OCI-LY3 (cell line): ENCODE data around the gene ZNF778.
"Not testable (repeated sequence)": the region's sequence is repeated elsewhere in the genome, so short reads cannot be mapped to it uniquely, and the experiment has no call there.

ENCODE experiments used
- H2AFZ ChIP-seq: fragments of 200-600, 300-600 bp; shearing (Covaris generic); 2 replicates; pipeline ENCODE4 v1.6.0; 2014; ENCODE audit warnings: antibody characterized with exemption, low read depth, low read length
- H3K27ac ChIP-seq: fragments of 200-600, 300-600 bp; sonication (generic); 2 replicates; pipeline ENCODE4 v1.5.1; 2014; ENCODE audit warnings: mild to moderate bottlenecking, low read length, moderate library complexity, mixed read lengths
- H3K27me3 ChIP-seq: fragments of 200-600, 300-600 bp; sonication (generic); 2 replicates; pipeline ENCODE4 v1.6.1; 2014; ENCODE audit warnings: low read depth, low read length, mixed read lengths
- H3K36me3 ChIP-seq: fragments of 200-600, 300-600 bp; sonication (generic); replicated peaks from 2 replicates; pipeline ENCODE3; 2014; ENCODE audit warnings: low read depth, low read length, mixed read lengths
- H3K4me1 ChIP-seq: fragments of 300-600, 200-600 bp; sonication (generic); 2 replicates; pipeline ENCODE4 v1.6.1; 2014; ENCODE audit warnings: low read length, mixed read lengths
- H3K4me2 ChIP-seq: fragments of 200-600, 300-600 bp; sonication (generic); 2 replicates; pipeline ENCODE4 v1.6.1; 2014; ENCODE audit warnings: low read length, mixed read lengths
- H3K4me3 ChIP-seq: fragments of 300-600, 200-600 bp; sonication (generic); 2 replicates; pipeline ENCODE4 v1.5.1; 2014; ENCODE audit warnings: antibody characterized with exemption, mild to moderate bottlenecking, low read length, moderate library complexity
- H3K79me2 ChIP-seq: fragments of 300-600, 200-600 bp; shearing (Covaris generic); 2 replicates; pipeline ENCODE4 v1.6.1; 2014; ENCODE audit warnings: mild to moderate bottlenecking, low read length, mixed read lengths
- H3K9ac ChIP-seq: fragments of 300-600, 200-600 bp; shearing (Covaris generic); 2 replicates; pipeline ENCODE4 v1.6.0; 2014; ENCODE audit warnings: mild to moderate bottlenecking, low read length, moderate library complexity
- H3K9me3 ChIP-seq: fragments of 200-600, 300-600 bp; shearing (Covaris generic); 2 replicates; pipeline ENCODE4 v1.6.1; 2014; ENCODE audit warnings: low read length, mixed read lengths; ENCODE audit not compliant: insufficient read depth
- H4K20me1 ChIP-seq: fragments of 200-600, 300-600 bp; sonication (generic); 2 replicates; pipeline ENCODE4 v1.6.1; 2016; ENCODE audit warnings: low read length, mixed read lengths; ENCODE audit not compliant: insufficient read depth
- EZH2phosphoT487 ChIP-seq: fragments of 200-600 bp; shearing (Covaris generic); IDR thresholded peaks from 2 replicates; pipeline ENCODE4 v1.6.1; 2018; ENCODE audit warnings: antibody characterized with exemption, mixed run types, low read depth
- TF ChIP-seq, protein P1 (sequence below): fragments of 200-600, 300-600 bp; sonication (generic); IDR thresholded peaks from 2 replicates; pipeline ENCODE4 v1.5.1; 2014; ENCODE audit warnings: antibody characterized with exemption, low read length, low read depth

Gene ZNF778

DNA sequence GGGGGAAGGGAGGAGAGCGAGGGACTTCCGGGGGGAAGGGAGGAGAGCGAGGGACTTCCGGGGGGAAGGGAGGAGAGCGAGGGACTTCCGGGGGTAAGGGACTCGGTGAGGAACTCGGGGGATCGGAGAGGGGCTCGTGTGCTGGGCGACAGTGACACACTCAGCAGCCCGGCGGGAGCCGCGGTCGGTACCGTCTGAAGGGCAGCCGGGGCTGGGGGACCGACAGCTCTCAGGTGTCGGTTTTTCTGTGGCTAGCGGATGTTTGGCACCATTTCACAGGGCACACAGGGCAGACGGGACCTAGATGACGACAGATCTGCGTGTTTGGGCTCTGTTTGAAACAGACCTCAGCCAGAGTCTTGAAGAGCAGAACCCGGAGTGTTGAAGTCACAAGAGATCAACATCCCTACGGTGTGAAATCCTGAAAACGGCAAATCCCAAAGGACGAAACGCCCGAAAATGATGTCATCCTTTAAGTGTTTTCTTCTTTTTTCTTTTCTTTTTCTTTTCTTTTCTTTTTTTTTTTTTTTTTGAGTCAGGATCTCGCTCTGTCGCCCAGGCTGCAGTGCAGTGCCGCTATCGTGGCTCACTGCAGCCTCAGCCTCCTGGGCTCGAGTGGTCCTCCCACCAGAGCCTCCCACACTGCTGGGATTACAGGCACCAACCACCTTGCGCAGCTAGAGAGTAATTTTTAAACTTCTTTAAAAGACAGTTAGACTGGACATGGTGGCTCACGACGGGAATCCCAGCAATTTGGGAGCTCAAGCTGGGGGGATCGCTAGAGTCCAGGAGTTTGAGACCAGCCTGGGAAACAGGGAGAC lies 23.9 kb downstream of the ZNF778 start:
- Histone ChIP-seq H4K20me1 (no peaks in the 10 kb centered on the region), H2AFZ (peak overlapping the region; percentile 94; the same call in 1 of the 2 replicates), H3K9me3 (no peaks in the 10 kb centered on the region), H3K27ac (peak overlapping the region; percentile 88), H3K36me3 (no peaks in the 10 kb centered on the region), H3K9ac (peak overlapping the region; percentile 87), H3K27me3 (no peaks in the 10 kb centered on the region), H3K4me2 (peak overlapping the region; percentile 75), H3K4me1 (no peaks in the 10 kb centered on the region), H3K4me3 (peak overlapping the region; percentile 98), H3K79me2 (peaks cover 7% of the 10 kb centered on the region)
- TF ChIP-seq, protein P1, sequence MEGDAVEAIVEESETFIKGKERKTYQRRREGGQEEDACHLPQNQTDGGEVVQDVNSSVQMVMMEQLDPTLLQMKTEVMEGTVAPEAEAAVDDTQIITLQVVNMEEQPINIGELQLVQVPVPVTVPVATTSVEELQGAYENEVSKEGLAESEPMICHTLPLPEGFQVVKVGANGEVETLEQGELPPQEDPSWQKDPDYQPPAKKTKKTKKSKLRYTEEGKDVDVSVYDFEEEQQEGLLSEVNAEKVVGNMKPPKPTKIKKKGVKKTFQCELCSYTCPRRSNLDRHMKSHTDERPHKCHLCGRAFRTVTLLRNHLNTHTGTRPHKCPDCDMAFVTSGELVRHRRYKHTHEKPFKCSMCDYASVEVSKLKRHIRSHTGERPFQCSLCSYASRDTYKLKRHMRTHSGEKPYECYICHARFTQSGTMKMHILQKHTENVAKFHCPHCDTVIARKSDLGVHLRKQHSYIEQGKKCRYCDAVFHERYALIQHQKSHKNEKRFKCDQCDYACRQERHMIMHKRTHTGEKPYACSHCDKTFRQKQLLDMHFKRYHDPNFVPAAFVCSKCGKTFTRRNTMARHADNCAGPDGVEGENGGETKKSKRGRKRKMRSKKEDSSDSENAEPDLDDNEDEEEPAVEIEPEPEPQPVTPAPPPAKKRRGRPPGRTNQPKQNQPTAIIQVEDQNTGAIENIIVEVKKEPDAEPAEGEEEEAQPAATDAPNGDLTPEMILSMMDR, result no peak

DNA sequence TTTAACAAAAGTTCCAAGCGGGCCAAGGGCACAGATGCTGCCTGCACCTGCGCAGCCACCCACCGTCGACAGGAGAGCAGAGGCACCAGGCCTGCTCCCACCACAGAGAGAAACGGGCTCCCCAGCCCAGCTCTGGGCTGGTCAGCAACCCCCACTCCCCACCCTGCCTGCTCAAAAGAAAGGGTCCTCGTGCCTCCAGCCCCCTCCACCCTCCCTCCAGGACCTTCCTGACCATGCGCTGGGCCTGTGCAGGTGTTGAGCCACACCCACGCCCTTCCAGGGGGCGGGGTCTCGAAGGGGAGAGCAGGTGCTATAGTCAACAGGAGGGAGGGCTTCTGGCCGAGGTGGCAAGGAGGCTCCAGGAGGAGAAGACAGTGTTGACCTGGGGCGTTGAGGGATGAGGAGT lies 25.3 kb downstream of the ZNF778 start:
- Histone ChIP-seq H3K27me3 (no peaks in the 10 kb centered on the region), H4K20me1 (no peaks in the 10 kb centered on the region), H3K79me2 (peaks cover 7% of the 10 kb centered on the region), H3K4me2 (no peak overlapping the region), H3K4me3 (no peak overlapping the region), H3K27ac (no peak overlapping the region), H3K9ac (no peak overlapping the region), H3K36me3 (no peaks in the 10 kb centered on the region), H2AFZ (no peak overlapping the region), H3K9me3 (no peaks in the 10 kb centered on the region), H3K4me1 (no peaks in the 10 kb centered on the region)
- TF ChIP-seq, protein P1, result no peak
- no peak for TF ChIP-seq EZH2phosphoT487

DNA sequence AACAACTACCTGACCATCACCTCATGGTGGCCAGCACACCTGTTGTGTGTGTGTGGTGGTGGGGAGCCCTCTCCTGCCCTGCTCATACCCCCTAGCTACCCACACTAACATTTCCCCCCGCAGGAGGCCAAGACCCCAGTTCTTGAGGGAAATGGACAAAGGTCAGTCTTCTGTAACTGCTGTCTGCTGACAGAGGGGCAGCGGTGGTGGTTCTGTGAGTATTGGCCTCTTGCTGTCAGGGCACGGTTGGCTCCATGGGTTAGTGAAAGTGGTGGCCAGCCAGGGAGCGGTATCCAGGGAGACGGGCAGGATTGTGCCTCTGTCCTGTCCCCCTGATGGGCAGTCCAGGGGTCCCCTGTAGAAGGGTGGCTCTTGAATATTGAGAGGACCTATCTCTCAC lies 26.2 kb downstream of the ZNF778 start:
- no peaks in the 10 kb centered on the region for H3K36me3 ChIP-seq
- no peaks in the 10 kb centered on the region for H4K20me1 ChIP-seq
- no peaks in the 10 kb centered on the region for H3K9me3 ChIP-seq
- H3K4me1 ChIP-seq, result no peaks in the 10 kb centered on the region
- peaks cover 7% of the 10 kb centered on the region for H3K79me2 ChIP-seq
- no peak overlapping the region for H3K4me3 ChIP-seq
- H2AFZ ChIP-seq, result no peak overlapping the region
- no peak overlapping the region for H3K27ac ChIP-seq
- no peak overlapping the region for H3K9ac ChIP-seq
- H3K4me2 ChIP-seq, result no peak overlapping the region
- no peak for TF ChIP-seq EZH2phosphoT487
- TF ChIP-seq, protein P1, result no peak
- H3K27me3 ChIP-seq, result no peaks in the 10 kb centered on the region

DNA sequence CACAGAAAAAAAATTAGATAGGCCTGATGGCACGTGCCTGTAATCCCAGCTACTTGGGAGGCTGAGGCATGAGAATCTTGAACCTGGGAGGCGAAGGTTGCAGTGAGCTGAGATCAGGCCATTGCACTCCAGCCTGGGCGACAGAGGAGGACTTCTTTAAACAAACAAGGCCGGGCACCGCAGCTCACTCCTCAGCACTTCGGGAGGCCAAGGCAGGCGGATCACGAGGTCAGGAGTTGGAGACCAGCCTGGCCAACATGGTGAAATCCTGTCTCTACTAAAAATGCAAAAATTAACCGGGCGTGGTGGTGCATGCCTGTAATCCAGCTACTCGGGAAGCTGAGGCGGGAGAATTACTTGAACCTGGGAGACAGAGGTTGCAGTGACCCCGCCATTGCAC lies 26.8 kb downstream of the ZNF778 start:
- not testable (repeated sequence) for H3K36me3 ChIP-seq, H3K27me3 ChIP-seq, H2AFZ ChIP-seq, H3K4me3 ChIP-seq, H3K4me2 ChIP-seq, H4K20me1 ChIP-seq, H3K27ac ChIP-seq, H3K79me2 ChIP-seq, H3K9me3 ChIP-seq, H3K4me1 ChIP-seq, H3K9ac ChIP-seq
